HG02870 (cell line): Measurements from ENCODE around the gene DHRSX.
"Not testable (repeated sequence)": the region's sequence is repeated elsewhere in the genome, so short reads cannot be mapped to it uniquely, and the experiment has no call there.

Source experiments
- ATAC-seq: cut with Tn5 transposase; IDR thresholded peaks from one replicate; pipeline ENCODE4 v1.9.1; 2021; ENCODE audit warnings: mild to moderate bottlenecking, moderate library complexity; ENCODE audit not compliant: unreplicated experiment

The DHRSX gene

DNA sequence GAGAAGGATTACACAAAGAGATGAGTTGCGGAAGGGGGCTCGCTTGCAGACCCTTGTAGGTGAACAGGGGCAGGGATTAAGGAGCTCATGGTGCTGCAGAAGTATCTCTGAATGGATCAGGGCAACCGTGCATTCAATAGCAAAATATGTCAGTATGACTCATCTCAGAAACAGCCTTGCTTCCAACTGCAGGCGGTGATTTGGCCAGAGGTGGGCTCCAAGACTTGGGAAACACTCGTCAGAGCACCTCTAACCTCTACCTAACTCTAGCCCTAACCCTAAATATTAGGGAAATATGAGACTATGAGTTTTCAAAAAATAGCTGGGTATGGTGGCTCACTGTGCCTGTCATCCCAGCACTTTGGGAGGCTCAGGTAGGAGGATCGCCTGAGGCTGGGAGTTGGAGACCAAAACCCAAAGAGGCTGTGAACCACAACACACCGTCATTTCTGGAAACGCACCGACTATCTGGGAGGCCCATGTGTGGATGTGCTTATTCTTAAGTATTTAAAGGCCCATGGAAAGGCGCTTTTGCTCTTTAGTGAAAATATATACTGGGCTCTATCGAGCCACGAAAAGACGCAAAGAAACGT is 102.6 kb downstream of the DHRSX start:
- no peak for ATAC-seq

DNA sequence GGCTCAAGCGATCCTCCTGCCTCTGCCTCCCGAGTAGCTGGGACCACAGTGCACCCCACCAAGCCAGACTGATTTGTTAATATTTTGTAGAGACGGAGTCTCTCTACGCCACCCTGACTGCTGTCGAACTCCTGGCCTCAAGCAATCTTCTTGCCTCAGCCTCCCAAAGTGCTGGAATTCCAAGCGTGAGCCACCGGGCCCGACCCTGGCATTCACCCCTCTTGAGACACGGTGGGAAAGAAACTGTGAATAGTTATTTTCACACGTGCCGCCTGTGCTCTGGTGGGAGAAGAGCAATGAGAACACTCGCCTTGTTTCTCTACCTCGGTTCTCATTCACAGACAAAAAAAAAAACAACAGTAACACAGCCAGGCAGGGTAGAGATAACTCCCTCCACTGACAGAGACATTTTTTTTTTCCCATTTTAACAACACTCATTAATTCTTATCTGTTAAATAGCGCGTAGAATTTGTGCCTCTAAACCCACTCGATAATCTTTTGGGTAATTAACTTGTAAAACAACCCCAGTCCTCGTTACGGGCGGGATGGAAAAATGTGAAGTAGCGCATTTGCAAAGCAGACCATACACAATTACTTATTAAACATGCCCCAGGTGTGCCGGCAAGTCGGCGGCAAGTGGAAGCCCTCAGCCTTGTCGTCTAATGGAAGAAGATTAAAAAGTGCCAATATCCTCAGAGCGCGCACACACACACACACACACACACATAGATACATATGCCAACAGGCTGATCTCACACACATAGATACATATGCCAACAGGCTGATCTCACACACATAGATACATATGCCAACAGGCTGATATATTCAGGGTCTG is 103.3 kb downstream of the DHRSX start:
- ATAC-seq = no peak

DNA sequence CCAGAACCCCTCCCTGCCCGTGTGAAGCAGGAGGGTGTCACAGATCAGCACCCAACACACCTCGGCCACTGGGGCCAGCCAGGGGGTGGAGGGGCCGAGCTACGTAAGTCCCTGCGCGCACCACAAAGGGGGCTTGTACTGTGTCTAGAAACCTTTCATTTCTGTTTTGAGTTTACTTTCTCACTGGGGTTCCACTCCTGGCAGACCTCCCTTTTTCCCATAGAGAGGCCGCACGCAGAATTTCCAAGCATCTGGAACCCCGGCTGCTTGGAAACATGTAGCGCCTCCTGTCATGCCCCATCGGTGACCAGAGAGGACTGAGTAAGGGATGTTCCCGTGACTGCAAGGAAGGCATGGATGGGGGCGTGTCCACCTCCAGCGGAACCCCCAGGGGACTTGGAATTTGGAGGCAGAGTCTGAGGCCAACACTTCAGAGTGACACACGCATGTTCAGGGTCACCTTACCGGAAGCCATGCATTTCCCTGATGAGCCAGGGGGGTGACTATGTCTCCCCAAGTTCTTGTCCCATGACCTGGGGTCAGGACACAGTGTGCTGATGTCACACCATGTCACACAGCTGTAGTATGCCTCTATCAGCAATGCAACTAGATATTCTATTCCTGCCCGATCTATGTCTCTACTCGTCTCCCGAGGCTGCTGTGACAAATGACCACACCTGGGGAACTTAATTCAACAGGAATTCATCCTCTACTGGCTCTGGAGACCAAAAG is 105.3 kb downstream of the DHRSX start:
- ATAC-seq = no peak

DNA sequence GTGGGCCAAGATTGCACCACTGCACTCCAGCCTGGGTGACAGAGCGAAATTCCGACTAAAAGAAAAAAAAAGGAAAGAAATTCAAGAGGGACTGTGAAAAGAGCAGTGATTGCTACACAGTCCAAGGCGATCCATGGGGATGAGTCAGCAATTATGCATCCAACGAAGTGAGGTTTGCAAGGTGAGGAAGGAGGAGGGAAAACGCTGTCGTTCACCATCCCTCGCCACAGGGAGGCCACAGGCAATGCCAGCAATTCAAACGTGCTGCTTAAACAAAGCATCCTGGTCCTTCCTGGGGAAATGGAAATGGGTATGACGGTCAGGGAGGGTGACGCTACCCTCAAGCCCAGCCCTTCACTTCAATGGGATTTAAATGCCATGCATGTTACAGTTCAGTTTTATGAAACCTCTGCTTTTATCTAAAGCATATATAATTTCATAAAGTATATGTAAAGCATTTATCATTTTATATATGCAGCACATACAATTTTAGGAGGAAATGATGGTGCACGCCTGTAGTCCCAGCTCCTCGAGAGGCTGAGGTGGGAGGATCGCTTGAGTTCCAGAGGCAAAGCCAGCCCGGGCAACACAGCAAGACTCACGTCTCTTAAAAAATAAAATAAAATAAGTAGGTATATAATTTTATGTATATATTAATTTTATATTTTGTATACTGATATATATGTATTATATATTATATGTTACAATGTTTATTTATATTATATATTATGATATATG is 108.7 kb downstream of the DHRSX start:
- no peak for ATAC-seq

DNA sequence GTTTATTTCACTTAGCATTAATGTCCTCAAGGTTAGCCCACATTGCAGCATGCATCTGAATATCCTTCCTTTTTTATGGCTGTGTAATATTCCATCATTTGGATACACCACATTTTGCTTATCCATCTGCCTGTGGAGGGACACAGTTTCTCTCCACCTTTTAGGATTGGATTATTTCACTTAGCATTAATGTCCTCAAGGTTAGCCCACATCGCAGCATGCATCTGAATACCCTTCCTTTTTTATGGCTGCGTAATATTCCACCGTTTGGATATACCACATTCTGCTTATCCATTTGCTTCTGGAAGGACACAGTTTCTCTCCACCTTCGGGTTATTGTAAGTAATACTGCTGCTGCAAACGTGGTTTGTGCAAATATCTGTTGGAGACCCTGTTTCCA is 110.0 kb downstream of the DHRSX start:
- no peak for ATAC-seq

DNA sequence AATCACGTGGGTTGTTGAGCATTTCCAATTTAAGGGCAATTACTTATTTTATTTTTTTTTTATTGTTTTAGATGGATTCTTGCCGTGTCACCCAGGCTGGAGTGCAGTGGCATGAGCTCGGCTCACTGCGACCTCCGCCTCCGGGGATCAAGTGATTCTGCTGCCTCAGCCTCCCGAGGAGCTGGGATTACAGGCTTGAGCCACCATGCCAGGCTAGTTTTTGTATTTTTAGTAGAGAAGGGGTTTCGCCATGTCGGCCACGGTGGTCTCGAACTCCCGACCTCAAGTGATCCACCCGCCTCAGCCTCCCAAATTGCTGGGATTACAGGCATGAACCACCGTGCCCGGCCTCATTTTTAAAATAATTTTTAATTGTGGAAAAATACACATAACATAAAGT is 111.0 kb downstream of the DHRSX start:
- ATAC-seq = not testable (repeated sequence)

DNA sequence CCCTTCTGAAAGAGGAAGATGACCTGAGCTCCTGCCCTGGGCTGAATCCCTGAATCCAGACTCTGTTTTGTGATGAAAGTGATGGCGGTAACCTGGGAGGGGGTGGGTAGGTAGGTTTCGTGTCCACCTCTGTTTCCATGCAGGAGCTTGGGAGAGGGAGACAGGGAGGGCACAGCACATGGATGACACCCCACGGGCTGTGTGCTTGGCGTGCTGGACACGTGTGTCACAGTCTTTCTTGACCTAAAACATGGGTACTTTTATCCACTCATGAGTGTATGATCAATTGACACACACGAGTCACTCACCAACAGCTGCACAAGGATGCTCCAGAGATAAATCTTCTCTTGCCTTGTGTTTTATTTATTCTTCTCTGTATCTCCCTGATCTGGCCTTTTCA is 111.5 kb downstream of the DHRSX start:
- ATAC-seq = no peak

DNA sequence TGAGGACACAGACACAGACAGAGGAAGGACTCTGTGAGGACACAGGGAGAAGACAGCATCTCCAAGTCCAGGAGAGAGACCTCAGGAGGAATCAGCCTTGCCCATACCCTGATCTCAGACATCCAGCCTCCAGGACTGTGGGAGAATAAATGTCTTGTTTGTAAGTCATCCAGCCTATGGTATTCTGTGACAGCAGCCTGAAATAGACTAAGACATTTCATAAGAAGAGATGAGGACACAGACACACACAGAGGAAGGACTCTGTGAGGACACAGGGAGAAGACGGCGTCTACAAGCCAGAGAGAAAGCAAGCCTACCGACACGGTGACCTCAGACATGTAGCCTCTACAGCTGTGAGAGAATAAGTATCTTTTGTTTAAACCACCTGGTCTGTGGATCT is 112.1 kb downstream of the DHRSX start:
- no peak for ATAC-seq

DNA sequence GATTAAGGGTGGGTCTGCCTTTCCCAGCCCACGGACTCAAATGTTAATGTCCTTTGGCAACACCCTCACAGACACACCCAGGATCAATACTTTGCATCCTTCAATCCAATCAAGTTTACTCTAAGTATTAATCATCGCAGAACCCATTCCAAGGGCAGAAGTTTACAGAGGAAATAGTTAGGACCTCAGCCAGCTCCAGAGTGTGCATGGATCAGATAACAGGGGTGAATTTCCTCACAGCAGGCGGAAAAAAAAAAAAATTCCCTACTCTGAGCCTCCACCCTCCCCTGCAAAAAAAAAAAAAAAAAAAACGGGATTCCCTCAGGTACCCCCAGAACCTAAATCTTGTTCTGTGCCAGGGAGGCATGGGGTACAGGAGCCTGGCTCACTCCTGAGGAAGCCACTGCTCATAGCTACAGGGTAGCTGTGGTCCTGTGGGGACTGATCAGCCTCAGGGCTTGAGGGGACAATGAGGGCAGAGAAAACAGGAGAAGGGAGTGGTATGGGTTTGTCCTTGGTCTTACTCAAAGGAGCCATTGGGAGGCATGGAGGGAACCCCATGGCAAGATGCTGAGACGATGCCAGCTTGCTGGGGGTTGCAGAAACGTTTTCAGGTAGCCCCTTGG is 113.0 kb downstream of the DHRSX start:
- ATAC-seq = no peak

DNA sequence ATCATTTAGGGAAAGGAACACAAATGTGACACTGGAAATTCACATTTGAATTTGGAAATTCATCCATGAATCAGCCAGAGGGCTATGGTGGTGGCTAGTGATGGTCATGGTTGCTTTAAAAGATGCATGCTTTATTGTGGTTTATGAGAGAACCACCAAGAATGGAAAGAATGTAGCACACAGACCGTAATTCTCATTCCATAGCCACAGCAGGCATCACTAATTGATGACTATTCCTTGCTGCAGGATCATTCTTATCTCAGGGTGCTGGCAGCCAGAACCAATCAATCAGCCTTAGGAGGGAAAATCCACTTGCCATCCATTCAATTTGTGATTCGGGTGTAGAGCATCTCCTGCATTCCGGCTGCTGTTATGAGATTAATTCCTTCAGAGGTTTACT is 115.6 kb downstream of the DHRSX start:
- ATAC-seq = no peak

DNA sequence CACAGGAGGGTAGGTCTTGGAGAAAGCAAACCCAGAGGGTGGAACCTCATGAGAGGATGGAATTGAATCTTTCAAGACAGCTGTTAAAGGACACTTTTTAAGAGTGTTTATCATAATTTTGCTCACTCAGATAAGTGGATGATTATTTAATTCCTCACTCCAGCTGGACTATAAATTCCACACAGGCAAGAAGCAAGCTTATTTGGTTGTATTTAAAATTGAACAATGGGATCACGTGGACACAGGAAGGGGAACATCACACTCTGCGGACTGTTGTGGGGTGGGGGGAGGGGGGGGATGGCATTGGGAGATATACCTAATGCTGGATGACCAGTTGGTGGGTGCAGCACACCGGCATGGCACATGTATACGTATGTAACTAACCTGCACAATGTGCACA is 116.3 kb downstream of the DHRSX start:
- ATAC-seq = no peak

DNA sequence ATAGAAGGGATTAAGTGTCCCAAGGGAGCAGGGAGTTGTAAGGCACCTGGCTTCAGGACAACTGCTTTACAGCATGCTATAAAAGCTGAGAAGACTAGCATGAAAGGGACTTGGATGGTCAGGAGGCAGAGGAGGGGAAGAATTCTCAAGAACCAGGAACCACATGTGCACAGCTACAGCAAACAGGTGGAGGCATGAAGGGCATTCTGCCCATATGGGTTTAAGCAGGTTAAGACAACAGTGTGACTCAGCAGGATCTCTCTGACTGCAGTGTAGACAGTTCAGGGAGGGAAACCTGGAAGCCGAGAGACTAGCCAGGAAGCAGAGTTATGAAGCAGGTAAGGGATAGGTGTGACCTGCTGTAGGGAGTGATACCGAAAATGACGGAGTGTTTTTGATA is 117.0 kb downstream of the DHRSX start:
- ATAC-seq = no peak

DNA sequence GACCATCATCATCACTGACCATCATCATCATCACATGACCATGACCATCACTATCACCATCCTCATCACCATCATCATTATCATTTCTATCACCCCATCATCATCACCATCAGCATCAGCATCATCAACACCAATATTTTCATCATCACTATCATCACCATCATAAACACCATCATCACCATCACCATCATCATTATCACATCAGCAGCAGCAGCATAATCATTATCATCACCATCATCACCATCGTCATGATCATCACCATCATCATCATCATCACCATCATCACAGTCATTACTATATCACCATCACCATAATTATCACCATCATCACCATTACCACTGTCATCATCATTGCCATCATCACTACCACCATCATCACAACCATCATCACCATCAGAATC is 117.6 kb downstream of the DHRSX start:
- no peak for ATAC-seq

DNA sequence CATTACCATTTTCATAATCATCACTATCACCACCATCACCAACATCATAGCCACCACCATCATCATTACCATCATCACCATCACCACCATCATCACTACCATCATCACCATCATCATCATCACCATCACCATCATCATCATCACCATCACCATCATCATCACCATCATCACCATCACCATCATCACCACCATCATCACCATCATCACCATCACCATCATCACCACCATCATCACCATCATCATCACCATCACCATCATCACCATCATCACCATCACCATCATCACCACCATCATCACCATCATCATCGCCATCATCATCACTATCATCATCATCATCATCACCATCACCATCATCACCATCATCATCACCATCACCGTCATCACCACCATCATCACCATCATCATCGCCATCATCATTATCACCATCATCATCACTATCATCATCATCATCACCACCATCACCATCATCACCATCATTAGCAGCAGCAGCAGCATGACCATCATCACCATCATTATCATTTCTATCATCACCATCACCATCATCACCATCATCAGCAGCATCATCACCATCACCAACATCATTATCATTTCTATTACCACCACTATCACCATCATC is 118.2 kb downstream of the DHRSX start:
- ATAC-seq = not testable (repeated sequence)

DNA sequence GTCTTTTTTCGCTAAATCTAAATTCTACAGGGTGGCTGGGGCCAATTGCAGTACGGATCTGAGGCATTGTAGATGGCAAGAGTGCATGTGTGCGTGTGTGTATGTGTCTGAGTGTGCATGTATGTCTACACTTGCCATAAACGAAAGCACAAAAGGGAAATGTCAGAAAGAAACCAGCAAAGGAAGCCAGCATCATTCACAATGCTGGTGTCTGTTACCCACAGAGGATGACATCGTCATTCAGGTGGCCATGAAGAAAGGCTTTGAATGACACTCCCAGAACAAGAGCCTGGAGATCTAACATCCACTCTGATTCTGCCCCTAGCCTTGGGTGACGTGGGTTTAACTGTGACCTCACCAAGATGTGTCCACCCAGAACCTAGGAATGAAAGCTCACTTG is 124.6 kb downstream of the DHRSX start:
- no peak for ATAC-seq

DNA sequence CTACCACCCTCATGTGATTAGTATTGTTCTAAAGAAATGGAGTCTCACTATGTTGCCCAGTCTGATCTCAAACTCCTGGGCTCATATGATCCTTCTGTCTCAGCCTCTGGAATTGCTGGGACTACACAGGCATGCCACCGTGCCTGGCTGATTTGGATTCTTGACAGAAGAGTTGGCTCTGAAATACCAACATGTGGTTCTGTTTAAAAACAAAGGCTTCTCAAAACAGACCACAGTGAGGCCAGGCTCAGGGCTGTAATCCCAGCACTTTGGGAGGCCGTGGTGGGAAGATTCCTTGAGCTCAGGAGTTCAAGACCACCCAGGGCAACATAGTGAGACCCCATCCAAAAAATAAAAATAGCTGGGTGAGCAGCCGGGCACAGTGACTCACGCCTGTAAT is 126.7 kb downstream of the DHRSX start:
- ATAC-seq = no peak

DNA sequence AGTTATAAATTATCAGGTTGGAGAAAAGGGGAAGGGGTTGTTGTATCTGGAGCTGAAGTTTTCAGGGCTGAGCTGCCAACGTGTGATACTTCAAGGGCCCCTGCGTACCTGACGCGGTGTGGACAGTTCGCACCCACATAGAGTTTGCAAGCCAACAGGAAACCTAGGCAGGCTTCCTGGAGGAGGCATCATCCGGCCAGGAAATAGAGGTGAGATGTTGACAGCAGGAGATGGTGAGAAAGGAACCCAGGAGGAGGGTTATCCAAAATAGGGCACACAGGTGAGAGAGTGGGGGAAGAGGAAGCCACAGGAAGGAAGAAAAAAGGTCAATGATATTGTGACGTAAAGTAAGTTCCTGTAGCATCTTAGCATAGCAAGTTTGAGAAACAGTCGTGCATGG is 127.2 kb downstream of the DHRSX start:
- ATAC-seq = no peak

DNA sequence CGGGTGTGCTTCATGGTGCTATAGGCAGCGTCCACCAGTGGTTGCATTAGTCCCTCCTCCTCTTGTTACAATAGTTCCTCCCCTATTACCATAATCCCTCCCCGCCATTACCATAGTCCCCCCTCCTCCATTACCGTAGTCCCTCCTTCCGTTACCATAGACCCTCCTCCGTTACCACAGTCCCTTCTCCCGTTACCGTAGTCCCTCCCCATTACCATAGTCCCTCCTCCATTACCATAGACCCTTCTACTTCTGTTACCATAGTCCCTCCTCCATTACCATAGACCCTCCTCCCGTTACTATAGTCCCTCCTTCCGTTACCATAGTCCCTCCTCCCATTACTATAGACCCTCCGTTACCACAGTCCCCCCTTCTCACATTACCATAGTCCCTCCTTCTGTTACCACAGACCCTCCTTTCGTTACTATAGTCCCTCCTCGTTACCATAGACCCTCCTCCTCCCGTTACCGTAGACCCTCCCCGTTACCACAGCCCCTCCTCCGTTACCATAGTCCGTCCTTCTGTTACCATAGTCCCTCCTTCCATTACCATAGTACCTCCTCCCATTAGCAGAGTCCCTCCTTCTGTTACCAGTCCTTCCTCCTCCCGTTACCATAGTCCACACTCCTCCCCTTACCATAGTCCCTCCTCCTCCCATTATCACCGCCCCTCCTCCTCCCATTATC is 129.6 kb downstream of the DHRSX start:
- no peak for ATAC-seq

DNA sequence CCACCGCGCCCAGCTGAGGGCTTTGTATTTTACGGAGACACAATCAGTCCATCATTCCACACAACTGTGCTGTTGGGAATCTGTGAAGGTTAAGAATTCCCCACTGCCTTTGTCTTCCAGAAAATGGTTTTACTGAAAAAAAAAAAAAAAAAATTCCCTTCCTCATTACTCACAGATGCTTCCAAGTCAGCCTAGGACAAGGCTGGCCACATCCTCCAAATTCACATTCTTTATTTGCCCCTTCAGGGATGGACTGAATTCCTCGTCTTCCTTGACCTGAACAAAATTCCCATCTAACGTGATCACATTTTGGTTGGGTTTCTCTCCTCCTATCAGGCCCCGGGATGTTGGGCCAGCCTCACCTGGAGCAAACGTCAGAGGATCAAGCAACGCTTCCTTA is 130.3 kb downstream of the DHRSX start:
- no peak for ATAC-seq

DNA sequence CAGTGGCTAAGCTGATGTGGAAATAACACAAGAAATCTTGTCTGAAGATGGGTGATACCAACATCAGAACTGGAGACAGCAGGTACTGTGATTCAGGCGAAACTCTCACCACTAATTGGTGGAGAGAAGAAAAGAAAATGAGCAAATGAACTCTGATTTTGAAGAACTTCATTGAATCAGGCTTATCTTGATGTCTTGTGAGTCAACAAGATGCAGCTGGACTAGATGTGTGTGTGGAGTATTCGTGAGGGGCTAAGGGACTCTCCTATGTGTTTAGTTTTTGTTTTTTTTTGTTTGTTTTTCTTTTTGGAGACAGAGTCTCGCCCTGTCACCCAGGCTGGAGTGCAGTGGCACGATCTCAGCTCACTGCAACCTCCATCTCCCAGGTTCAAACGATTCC is 131.6 kb downstream of the DHRSX start:
- ATAC-seq = no peak
